ENCODE measurements around the gene CASS4.

The CASS4 gene

GRCh38 chr20:56463428-56463827 lies 51.4 kb downstream of the CASS4 start:
- TF ChIP-seq MAX (IDR thresholded peaks at IDR 0.05) (no peak), ZBTB7A (IDR thresholded peaks at IDR 0.05; ENCODE audit: low read depth) (no peak), TAF1 (IDR thresholded peaks at IDR 0.05; ENCODE audit: low read depth) (no peak), CEBPB (IDR thresholded peaks at IDR 0.05) (no peak), REST (IDR thresholded peaks at IDR 0.05; ENCODE audit: low read depth) (no peak), CREB1 (IDR thresholded peaks at IDR 0.05; ENCODE audit: low read depth) (no peak), TEAD4 (IDR thresholded peaks at IDR 0.05) (no peak), NFIC (IDR thresholded peaks at IDR 0.05) (no peak), EP300 (IDR thresholded peaks at IDR 0.05; ENCODE audit: borderline replicate concordance) (no peak)

GRCh38 chr20:56465997-56466396 lies 53.9 kb downstream of the CASS4 start:
- TF ChIP-seq TEAD4 (IDR thresholded peaks at IDR 0.05) (no peak), EP300 (IDR thresholded peaks at IDR 0.05; ENCODE audit: borderline replicate concordance) (no peak), USF1 (IDR thresholded peaks at IDR 0.05) (no peak), EGR1 (IDR thresholded peaks at IDR 0.05) (no peak), CEBPB (IDR thresholded peaks at IDR 0.05) (no peak), YY1 (IDR thresholded peaks at IDR 0.05; ENCODE audit: low read depth) (no peak), ZBTB7A (IDR thresholded peaks at IDR 0.05; ENCODE audit: low read depth) (no peak), CREB1 (IDR thresholded peaks at IDR 0.05; ENCODE audit: low read depth) (no peak), TAF1 (IDR thresholded peaks at IDR 0.05; ENCODE audit: low read depth) (no peak), RAD21 (IDR thresholded peaks at IDR 0.05; ENCODE audit: low read depth) (no peak)

DNA sequence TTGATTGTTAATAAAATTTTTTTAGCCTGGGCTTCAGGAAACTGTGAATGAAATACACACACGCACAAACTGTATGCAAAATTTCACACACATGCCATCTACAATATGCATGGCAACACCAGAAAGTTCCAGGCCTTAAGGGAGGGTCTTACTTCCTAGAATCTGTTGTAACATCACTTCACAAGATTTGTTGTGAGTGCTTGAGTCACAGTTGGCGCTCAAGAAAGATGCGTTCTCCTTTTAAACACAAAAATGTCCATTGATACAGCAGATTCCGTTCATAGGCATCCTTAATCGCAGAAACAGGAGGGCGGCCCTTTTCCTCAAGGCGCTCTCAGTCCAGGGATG lies 55.9 kb downstream of the CASS4 start:
- TF ChIP-seq CEBPB (IDR thresholded peaks at IDR 0.05): no peak
- no peak for TF ChIP-seq REST (IDR thresholded peaks at IDR 0.05; ENCODE audit: low read depth)
- TF ChIP-seq FOXM1 (IDR thresholded peaks at IDR 0.05; ENCODE audit: borderline replicate concordance, low read depth): no peak
- TF ChIP-seq CREB1 (IDR thresholded peaks at IDR 0.05; ENCODE audit: low read depth): no peak
- TF ChIP-seq TCF12 (IDR thresholded peaks at IDR 0.05; ENCODE audit: low read depth): no peak
- TF ChIP-seq RAD21 (IDR thresholded peaks at IDR 0.05; ENCODE audit: low read depth): no peak
- TF ChIP-seq USF1 (IDR thresholded peaks at IDR 0.05): no peak
- TF ChIP-seq TEAD4 (IDR thresholded peaks at IDR 0.05): no peak
- no peak for TF ChIP-seq MAX (IDR thresholded peaks at IDR 0.05)
- TF ChIP-seq EGR1 (IDR thresholded peaks at IDR 0.05): no peak
- no peak for TF ChIP-seq TAF1 (IDR thresholded peaks at IDR 0.05; ENCODE audit: low read depth)
- TF ChIP-seq YY1 (IDR thresholded peaks at IDR 0.05; ENCODE audit: low read depth): no peak
- TF ChIP-seq NFIC (IDR thresholded peaks at IDR 0.05): no peak
- TF ChIP-seq ZBTB7A (IDR thresholded peaks at IDR 0.05; ENCODE audit: low read depth): no peak
- no peak for TF ChIP-seq EP300 (IDR thresholded peaks at IDR 0.05; ENCODE audit: borderline replicate concordance)

- TF ChIP-seq TAF1 (IDR thresholded peaks at IDR 0.05; ENCODE audit: low read depth): peak; percentile 64; the same call in 1 of the 2 replicates
- TF ChIP-seq TEAD4 (IDR thresholded peaks at IDR 0.05): peak; percentile 46
- no peak for TF ChIP-seq USF1 (IDR thresholded peaks at IDR 0.05)
- peak; percentile 100 for TF ChIP-seq EGR1 (IDR thresholded peaks at IDR 0.05)
- TF ChIP-seq CEBPB (IDR thresholded peaks at IDR 0.05): no peak
- TF ChIP-seq FOXM1 (IDR thresholded peaks at IDR 0.05; ENCODE audit: borderline replicate concordance, low read depth): peak; percentile 46; the same call in 1 of the 2 replicates
- TF ChIP-seq ZBTB7A (IDR thresholded peaks at IDR 0.05; ENCODE audit: low read depth): no peak
- no peak for TF ChIP-seq YY1 (IDR thresholded peaks at IDR 0.05; ENCODE audit: low read depth)
- TF ChIP-seq CREB1 (IDR thresholded peaks at IDR 0.05; ENCODE audit: low read depth): peak; percentile 97
- no peak for TF ChIP-seq EP300 (IDR thresholded peaks at IDR 0.05; ENCODE audit: borderline replicate concordance)
- TF ChIP-seq NFIC (IDR thresholded peaks at IDR 0.05): no peak
- peak; percentile 72 for TF ChIP-seq MAX (IDR thresholded peaks at IDR 0.05)
- no peak for TF ChIP-seq RAD21 (IDR thresholded peaks at IDR 0.05; ENCODE audit: low read depth)
- TF ChIP-seq TCF12 (IDR thresholded peaks at IDR 0.05; ENCODE audit: low read depth): peak; percentile 62; the same call in 1 of the 2 replicates
- TF ChIP-seq REST (IDR thresholded peaks at IDR 0.05; ENCODE audit: low read depth): no peak
Measured at GRCh38 chr20:56468316-56469076, 56.4 kb downstream of the CASS4 start, which contains the start of gene RTF2. Gene RTF2 (plus strand): TSS chr20:56468627. CDS start chr20:56468698, 71 bp downstream.
